ENCODE results near the gene KRIT1. TPM values are rescaled to one million over a fixed set of nuclear protein-coding genes. Genes with fewer than 3 reads are reported as not detected.

Gene KRIT1
- total and polyA plus RNA-seq, 2 of the 13 experiments (the other 11 are each of a cell fraction or from before 2014, with no cell fraction given), result 29.4 to 37.7 TPM

GRCh38 chr7:92245487-92246359, at the start of gene KRIT1, which contains the start of gene ANKIB1 (continued):
- TF ChIP-seq ATF7 (IDR thresholded peaks at IDR 0.05) (no peak), ATF7 (CRISPR knock-in tag; IDR thresholded peaks at IDR 0.05) (0 out of 2 replicates have a peak, but pooled peaks have one; percentile 35), KDM5A (IDR thresholded peaks at IDR 0.05; ENCODE audit: borderline replicate concordance, low read length) (peak; percentile 86), NR2F1 (CRISPR knock-in tag; IDR thresholded peaks at IDR 0.05) (no peak), TFE3 (CRISPR knock-in tag; IDR thresholded peaks at IDR 0.05) (no peak; the same call in 1 of the 2 replicates), ZNF761 (CRISPR knock-in tag; conservative IDR thresholded peaks at IDR 0.05) (0 out of 2 replicates have a peak, but pooled peaks have one; percentile 39), HHEX (CRISPR knock-in tag; IDR thresholded peaks at IDR 0.05) (no peak), KLF11 (CRISPR knock-in tag; IDR thresholded peaks at IDR 0.05) (no peak), NCOA5 (CRISPR knock-in tag; IDR thresholded peaks at IDR 0.05) (no peak), MTA1 (CRISPR knock-in tag; IDR thresholded peaks at IDR 0.05; ENCODE audit: borderline replicate concordance) (no peak; the same call in 1 of the 2 replicates), ZNF292 (CRISPR knock-in tag; IDR thresholded peaks at IDR 0.05; ENCODE audit: borderline replicate concordance, low read depth) (peak; percentile 60), ZBTB25 (CRISPR knock-in tag; IDR thresholded peaks at IDR 0.05) (0 out of 2 replicates have a peak, but pooled peaks have one; percentile 70), HNRNPL (IDR thresholded peaks at IDR 0.05; ENCODE audit: low read depth, low read length) (no peak), DMTF1 (CRISPR knock-in tag; IDR thresholded peaks at IDR 0.05) (no peak), CREB1 (IDR thresholded peaks at IDR 0.05) (no peak), CREB1 (CRISPR knock-in tag; IDR thresholded peaks at IDR 0.05) (peak; percentile 65), ZNF704 (CRISPR knock-in tag; IDR thresholded peaks at IDR 0.05; ENCODE audit: borderline replicate concordance) (peak; percentile 26; the same call in 1 of the 2 replicates), ZNF335 (CRISPR knock-in tag; IDR thresholded peaks at IDR 0.05) (peak; percentile 67), ZKSCAN8 (CRISPR knock-in tag; IDR thresholded peaks at IDR 0.05; ENCODE audit: borderline replicate concordance) (0 out of 2 replicates have a peak, but pooled peaks have one; percentile 17), ZNF34 (CRISPR knock-in tag; IDR thresholded peaks at IDR 0.05; ENCODE audit: borderline replicate concordance) (no peak), SIX1 (CRISPR knock-in tag; IDR thresholded peaks at IDR 0.05; ENCODE audit: borderline replicate concordance) (no peak), ZKSCAN5 (CRISPR knock-in tag; IDR thresholded peaks at IDR 0.05) (no peak), YEATS4 (CRISPR knock-in tag; IDR thresholded peaks at IDR 0.05; ENCODE audit: borderline replicate concordance) (peak; percentile 90), ZNF430 (CRISPR knock-in tag; IDR thresholded peaks at IDR 0.05) (peak; percentile 87)
